ENCODE measurements around the gene SLC10A7.

SLC10A7 gene

DNA sequence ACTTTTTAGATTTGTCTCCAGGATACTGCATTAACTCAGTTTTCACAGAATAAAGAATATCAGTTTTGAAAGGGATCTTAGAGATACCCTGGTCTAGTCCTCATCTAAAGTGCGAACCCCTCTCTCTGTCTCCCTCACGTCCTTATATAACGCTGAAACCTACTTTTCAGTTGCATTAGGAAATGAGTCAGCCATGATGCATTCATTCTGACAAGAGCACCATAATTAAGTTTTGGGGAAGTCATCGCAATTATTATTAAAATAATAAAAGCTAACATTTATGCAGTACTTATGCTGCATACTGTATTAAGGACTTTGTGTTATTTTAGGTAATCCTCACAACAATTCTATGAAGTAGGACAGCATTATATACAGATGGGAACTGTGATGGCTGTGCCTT, 191.3 kb downstream of the SLC10A7 start:
- peak; percentile 6 for DNase-seq (ENCODE audit: low read depth)
- no peak overlapping the region for H3K4me3 ChIP-seq (ENCODE audit: low read depth, low read length)
- no peak for TF ChIP-seq POLR2A (IDR thresholded peaks at IDR 0.05; ENCODE audit: extremely low read depth, insufficient read length)
- TF ChIP-seq MYC (IDR thresholded peaks at IDR 0.05; ENCODE audit: low read depth, low read length): no peak
- TF ChIP-seq MAX (IDR thresholded peaks at IDR 0.05; ENCODE audit: low read depth, low read length): no peak
- no peak for TF ChIP-seq CTCF (IDR thresholded peaks at IDR 0.05; ENCODE audit: low read depth, low read length)

DNA sequence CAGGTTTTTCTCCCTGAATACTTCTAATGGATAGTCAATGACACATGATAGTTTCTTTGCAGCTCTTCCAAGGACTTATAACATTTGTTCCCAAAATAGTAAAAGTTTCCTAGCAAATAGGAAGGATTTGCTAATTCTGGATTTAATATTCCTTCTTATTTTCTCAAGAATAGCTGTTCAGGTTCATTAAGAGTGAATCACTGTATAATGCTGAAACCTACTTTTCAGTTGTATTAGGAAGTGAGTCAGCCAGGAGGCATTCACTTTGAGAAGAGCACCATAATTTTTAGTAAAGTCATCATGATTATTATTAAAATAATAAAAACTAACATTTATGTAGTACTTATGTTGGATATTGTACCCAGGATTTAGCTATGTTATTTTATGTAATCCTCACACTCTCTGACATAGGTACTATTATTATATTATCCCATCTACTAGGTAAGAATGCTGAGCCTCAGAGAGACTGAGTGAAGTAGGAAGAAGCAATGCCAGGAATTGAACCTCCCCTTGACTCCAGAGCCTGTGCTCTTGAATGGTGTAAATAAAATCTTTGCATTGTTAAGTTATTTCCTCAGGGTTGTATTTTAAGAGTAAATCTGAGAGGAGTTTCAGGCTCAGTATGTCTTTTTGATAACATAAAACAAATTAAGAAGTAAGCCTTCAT, 192.6 kb downstream of the SLC10A7 start:
- no peak overlapping the region for H3K4me3 ChIP-seq (ENCODE audit: low read depth, low read length)
- no peak for DNase-seq (ENCODE audit: low read depth)
- TF ChIP-seq POLR2A (IDR thresholded peaks at IDR 0.05; ENCODE audit: extremely low read depth, insufficient read length) (no peak), MYC (IDR thresholded peaks at IDR 0.05; ENCODE audit: low read depth, low read length) (no peak), CTCF (IDR thresholded peaks at IDR 0.05; ENCODE audit: low read depth, low read length) (no peak), MAX (IDR thresholded peaks at IDR 0.05; ENCODE audit: low read depth, low read length) (no peak)

- TF ChIP-seq MAX (IDR thresholded peaks at IDR 0.05; ENCODE audit: low read depth, low read length) (no peak), MYC (IDR thresholded peaks at IDR 0.05; ENCODE audit: low read depth, low read length) (no peak), POLR2A (IDR thresholded peaks at IDR 0.05; ENCODE audit: extremely low read depth, insufficient read length) (no peak), CTCF (IDR thresholded peaks at IDR 0.05; ENCODE audit: low read depth, low read length) (no peak)
Measured at GRCh38 chr4:146327859-146328650, 193.7 kb downstream of the SLC10A7 start.

DNA sequence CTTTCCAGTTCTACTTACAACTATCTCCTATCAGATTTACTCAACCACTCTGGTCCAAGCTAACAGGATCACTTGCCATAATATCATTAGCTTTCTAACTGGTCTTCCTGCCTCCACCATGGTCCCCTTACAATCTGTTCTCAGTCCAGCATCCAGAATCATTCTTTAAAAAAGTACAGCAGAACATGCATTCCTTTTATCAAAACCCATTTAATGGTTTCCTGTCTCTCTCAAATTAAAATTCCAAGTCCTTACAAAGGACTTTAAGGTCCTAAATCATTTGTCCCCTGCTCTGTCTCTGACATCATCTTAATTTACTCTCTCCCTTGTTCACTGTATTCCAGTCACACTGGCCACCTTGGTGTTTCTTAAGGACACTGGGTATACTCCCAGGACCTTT, 202.8 kb downstream of the SLC10A7 start:
- no peak for DNase-seq (ENCODE audit: low read depth)
- TF ChIP-seq POLR2A (IDR thresholded peaks at IDR 0.05; ENCODE audit: extremely low read depth, insufficient read length) (no peak), CTCF (IDR thresholded peaks at IDR 0.05; ENCODE audit: low read depth, low read length) (no peak), MYC (IDR thresholded peaks at IDR 0.05; ENCODE audit: low read depth, low read length) (no peak), MAX (IDR thresholded peaks at IDR 0.05; ENCODE audit: low read depth, low read length) (no peak)
- H3K4me3 ChIP-seq (ENCODE audit: low read depth, low read length): no peak overlapping the region

More at GRCh38 chr4:146327859-146328650, 193.7 kb downstream of the SLC10A7 start:
- DNase-seq (ENCODE audit: low read depth): no peak
- no peak overlapping the region for H3K4me3 ChIP-seq (ENCODE audit: low read depth, low read length)

DNA sequence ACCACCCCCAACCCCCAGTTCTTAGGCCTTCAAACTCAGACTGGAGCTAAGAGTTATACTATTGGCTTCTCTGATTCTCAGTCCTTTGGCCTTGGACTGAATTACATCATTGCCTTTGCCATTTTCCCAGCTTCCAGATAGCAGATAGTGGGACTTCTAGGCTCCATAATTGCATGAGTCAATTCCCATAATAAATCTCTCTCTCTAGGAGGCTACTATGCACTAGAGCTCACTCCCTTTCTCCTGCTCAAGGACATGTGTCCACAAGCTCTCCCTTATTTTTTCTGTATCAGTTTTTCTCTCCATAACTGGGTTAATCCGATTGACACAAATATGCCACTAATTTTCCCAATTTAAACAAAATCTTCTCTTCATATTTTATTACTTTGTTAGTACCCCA, 204.0 kb downstream of the SLC10A7 start:
- H3K4me3 ChIP-seq (ENCODE audit: low read depth, low read length): no peak overlapping the region
- TF ChIP-seq MAX (IDR thresholded peaks at IDR 0.05; ENCODE audit: low read depth, low read length) (no peak), CTCF (IDR thresholded peaks at IDR 0.05; ENCODE audit: low read depth, low read length) (no peak), MYC (IDR thresholded peaks at IDR 0.05; ENCODE audit: low read depth, low read length) (no peak), POLR2A (IDR thresholded peaks at IDR 0.05; ENCODE audit: extremely low read depth, insufficient read length) (no peak)
- DNase-seq (ENCODE audit: low read depth): no peak
